Duodenal mucosa (tissue), 2 donors: Measurements from ENCODE around the gene YAP1.
"Not testable (repeated sequence)": the region's sequence is repeated elsewhere in the genome, so short reads cannot be mapped to it uniquely, and the experiment has no call there.

Experiments used
- H3K27ac ChIP-seq: one replicate; pipeline ENCODE4 v1.7.0; 2013; ENCODE audit warnings: low read depth, low read length
- H3K27me3 ChIP-seq, 2 donors: one replicate each; pipeline ENCODE4 v1.7.0; 2013; ENCODE audit warnings: low read length in 2 of 2, control low read depth in 1 of 2; ENCODE audit not compliant: insufficient read depth in 2 of 2, control insufficient read depth in 1 of 2
- H3K36me3 ChIP-seq, 2 donors: one replicate each; pipeline ENCODE4 v1.7.0; 2013; ENCODE audit warnings: low read length in 2 of 2, control low read depth in 1 of 2; ENCODE audit not compliant: insufficient read depth in 2 of 2, control insufficient read depth in 1 of 2
- H3K4me1 ChIP-seq, 2 donors: one replicate each; pipeline ENCODE4 v1.7.0; 2013; ENCODE audit warnings: low read length in 2 of 2, control low read depth in 1 of 2; ENCODE audit not compliant: insufficient read depth in 2 of 2, control insufficient read depth in 1 of 2
- H3K4me3 ChIP-seq, 2 donors: one replicate each; pipeline ENCODE4 v1.7.0; 2013; ENCODE audit warnings: low read length in 2 of 2, low read depth in 1 of 2
- H3K9ac ChIP-seq, 2 donors: one replicate each; pipeline ENCODE4 v1.7.0; 2013; ENCODE audit warnings: low read length in 2 of 2, low read depth in 1 of 2
- H3K9me3 ChIP-seq, 2 donors: one replicate each; pipeline ENCODE4 v1.7.0; 2013; ENCODE audit warnings: low read length in 2 of 2, control low read depth in 1 of 2; ENCODE audit not compliant: control insufficient read depth in 1 of 2

Gene YAP1

GRCh38 chr11:102252339-102252891 lies 142.2 kb downstream of the YAP1 start:
- Histone ChIP-seq H3K9me3 (no peaks in the 10 kb centered on the region), H3K9ac (no peak overlapping the region), H3K27ac (no peak overlapping the region), H3K4me1 (peaks cover 10 to 15% of the 10 kb centered on the region in 2 donors), H3K4me3 (no peak overlapping the region), H3K27me3 (no peaks in the 10 kb centered on the region), H3K36me3 (no peaks in the 10 kb centered on the region)

- no peaks in the 10 kb centered on the region for H3K36me3 ChIP-seq
- H3K27ac ChIP-seq, result no peak overlapping the region
- H3K9ac ChIP-seq, result no peak overlapping the region
- peaks cover 10 to 15% of the 10 kb centered on the region in 2 donors for H3K4me1 ChIP-seq
- no peaks in the 10 kb centered on the region for H3K9me3 ChIP-seq
- H3K27me3 ChIP-seq, result no peaks in the 10 kb centered on the region
- H3K4me3 ChIP-seq, result no peak overlapping the region
Observed at GRCh38 chr11:102253020-102253715, 142.9 kb downstream of the YAP1 start.

- H3K27ac ChIP-seq, result no peak overlapping the region
- peaks cover 10 to 15% of the 10 kb centered on the region in 2 donors for H3K4me1 ChIP-seq
- H3K9ac ChIP-seq, result no peak overlapping the region
Observed at GRCh38 chr11:102254047-102254446, 143.8 kb downstream of the YAP1 start.

GRCh38 chr11:102256251-102256650 lies 146.0 kb downstream of the YAP1 start:
- no peak overlapping the region for H3K4me3 ChIP-seq
- peaks cover 10 to 15% of the 10 kb centered on the region in 2 donors for H3K4me1 ChIP-seq
- H3K9me3 ChIP-seq, result no peaks in the 10 kb centered on the region
- H3K36me3 ChIP-seq, result no peaks in the 10 kb centered on the region
- no peak overlapping the region for H3K9ac ChIP-seq
- H3K27me3 ChIP-seq, result no peaks in the 10 kb centered on the region
- H3K27ac ChIP-seq, result no peak overlapping the region

More at GRCh38 chr11:102254047-102254446, 143.8 kb downstream of the YAP1 start:
- no peaks in the 10 kb centered on the region for H3K27me3 ChIP-seq
- no peak overlapping the region for H3K4me3 ChIP-seq
- no peaks in the 10 kb centered on the region for H3K9me3 ChIP-seq
- H3K36me3 ChIP-seq, result no peaks in the 10 kb centered on the region

GRCh38 chr11:102260241-102260640 lies 150.0 kb downstream of the YAP1 start:
- H3K27ac ChIP-seq, result no peak overlapping the region
- no peaks in the 10 kb centered on the region for H3K9me3 ChIP-seq
- H3K4me3 ChIP-seq, result no peak overlapping the region
- H3K27me3 ChIP-seq, result no peaks in the 10 kb centered on the region
- no peaks in the 10 kb centered on the region for H3K36me3 ChIP-seq
- no peak overlapping the region for H3K9ac ChIP-seq
- H3K4me1 ChIP-seq, result no peaks in the 10 kb centered on the region

GRCh38 chr11:102263379-102264003 lies 153.2 kb downstream of the YAP1 start:
- Histone ChIP-seq H3K4me3 (no peak overlapping the region), H3K4me1 (peaks cover 7 to 11% of the 10 kb centered on the region in 2 donors), H3K9ac (no peak overlapping the region), H3K9me3 (no peaks in the 10 kb centered on the region), H3K36me3 (no peaks in the 10 kb centered on the region), H3K27me3 (no peaks in the 10 kb centered on the region), H3K27ac (no peak overlapping the region)

- H3K36me3 ChIP-seq, H3K27me3 ChIP-seq, H3K4me3 ChIP-seq, H3K9me3 ChIP-seq, H3K9ac ChIP-seq, H3K27ac ChIP-seq: not testable (repeated sequence)
- peaks cover 17 to 22% of the 10 kb centered on the region in 2 donors for H3K4me1 ChIP-seq
Observed at GRCh38 chr11:102264704-102265103, 154.5 kb downstream of the YAP1 start.

GRCh38 chr11:102266099-102266498 lies 155.9 kb downstream of the YAP1 start:
- Histone ChIP-seq H3K4me3 (no peak overlapping the region), H3K9me3 (no peaks in the 10 kb centered on the region), H3K4me1 (peaks cover 19 to 32% of the 10 kb centered on the region in 2 donors), H3K9ac (no peak overlapping the region), H3K36me3 (no peaks in the 10 kb centered on the region), H3K27ac (no peak overlapping the region), H3K27me3 (no peaks in the 10 kb centered on the region)

- Histone ChIP-seq H3K4me3 (peak overlapping the region; percentile 79 to 86), H3K9me3 (no peaks in the 10 kb centered on the region), H3K27ac (no peak overlapping the region), H3K36me3 (no peaks in the 10 kb centered on the region), H3K4me1 (peaks cover 27 to 39% of the 10 kb centered on the region in 2 donors), H3K9ac (peak overlapping the region; percentile 54 to 85), H3K27me3 (no peaks in the 10 kb centered on the region)
Observed at GRCh38 chr11:102267609-102268008, 157.4 kb downstream of the YAP1 start.
